Activated naive CD4-positive, alpha-beta T cell treated with anti-CD3 and anti-CD28 coated beads for 36 hours (primary cell): ENCODE measurements around the gene POU2F1. TPM values are rescaled to one million over a fixed set of nuclear protein-coding genes. Genes with fewer than 3 reads are reported as not detected.
"Not testable (repeated sequence)": the region's sequence is repeated elsewhere in the genome, so short reads cannot be mapped to it uniquely, and the experiment has no call there.

Experiments
- CTCF ChIA-PET: fragments of 350-600 bp; sonication (Branson Sonifier 250); formaldehyde crosslinking; loops from one replicate; lab custom pipeline; 2021; ENCODE audit warnings: antibody characterized with exemption; lab: Charles Lee
- DNase-seq: peaks from one replicate; pipeline ENCODE4 v3.0.0-alpha.2; 2020
- H3K27ac Mint-ChIP-seq: one replicate; pipeline ENCODE4 v1.8.0; 2021; ENCODE audit warnings: mild to moderate bottlenecking, mixed read lengths
- H3K27me3 Mint-ChIP-seq: one replicate; pipeline ENCODE4 v1.8.0; 2021; ENCODE audit warnings: low read depth, mixed read lengths
- H3K36me3 Mint-ChIP-seq: one replicate; pipeline ENCODE4 v1.8.0; 2021; ENCODE audit warnings: low read depth, mixed read lengths
- H3K4me1 Mint-ChIP-seq: one replicate; pipeline ENCODE4 v1.8.0; 2021; ENCODE audit warnings: low read depth, mixed read lengths
- H3K4me3 Mint-ChIP-seq: one replicate; pipeline ENCODE4 v1.8.0; 2021; ENCODE audit warnings: mild to moderate bottlenecking, moderate library complexity, mixed read lengths
- H3K9me3 Mint-ChIP-seq: one replicate; pipeline ENCODE4 v1.8.0; 2021; ENCODE audit warnings: mixed read lengths
- intact Hi-C: fragments of 100-400 bp; cut with micrococcal nuclease; formaldehyde crosslinking; loops from one replicate; pipeline ENCODE4 v1.15.1; 2023
- total RNA-seq, 2 experiments: library from RNA; stranded (reverse); gene quantifications; one replicate each; pipeline ENCODE4 v1.2.3, GENCODE V29; 2021

The POU2F1 gene
- total RNA-seq, 2 experiments from 2014 or later, result 17.6 to 19.4 TPM

DNA sequence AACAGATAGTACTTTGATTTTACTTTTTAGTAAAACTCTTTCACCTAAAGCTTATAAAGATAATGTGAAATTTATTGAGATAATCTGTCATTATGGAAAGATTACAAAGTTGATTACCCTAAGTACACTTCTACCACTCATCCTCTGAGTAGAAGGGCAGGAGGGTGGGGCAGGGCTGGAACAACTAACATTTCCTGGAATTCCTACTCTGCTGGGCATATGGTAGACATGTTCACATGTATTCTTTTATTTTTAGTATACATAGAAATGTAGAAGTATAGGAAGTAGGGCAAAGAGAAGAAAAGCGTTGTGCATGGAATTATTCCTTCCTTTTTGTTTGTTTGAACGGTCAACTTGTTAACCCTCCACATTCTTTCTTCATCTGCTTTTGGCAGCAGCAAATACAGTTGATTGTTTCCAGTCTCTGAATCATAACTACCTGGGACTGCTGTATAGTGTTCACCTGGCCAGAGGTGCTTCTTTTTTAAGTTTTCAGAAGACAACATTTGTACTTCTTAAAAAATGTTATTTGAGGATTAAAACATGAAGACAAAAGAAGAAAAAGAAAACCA lies 85.1 kb downstream of the POU2F1 start:
- no peaks in the 10 kb centered on the region for H3K36me3 Mint-ChIP-seq
- peaks cover 10% of the 10 kb centered on the region for H3K4me1 Mint-ChIP-seq
- intact Hi-C loops, result no loop called here
- CTCF ChIA-PET, result no interaction called here
- DNase-seq, result no peak
- H3K27ac Mint-ChIP-seq, result no peak overlapping the region
- H3K4me3 Mint-ChIP-seq, result no peak overlapping the region
- H3K9me3 Mint-ChIP-seq, result no peaks in the 10 kb centered on the region
- H3K27me3 Mint-ChIP-seq, result no peaks in the 10 kb centered on the region

DNA sequence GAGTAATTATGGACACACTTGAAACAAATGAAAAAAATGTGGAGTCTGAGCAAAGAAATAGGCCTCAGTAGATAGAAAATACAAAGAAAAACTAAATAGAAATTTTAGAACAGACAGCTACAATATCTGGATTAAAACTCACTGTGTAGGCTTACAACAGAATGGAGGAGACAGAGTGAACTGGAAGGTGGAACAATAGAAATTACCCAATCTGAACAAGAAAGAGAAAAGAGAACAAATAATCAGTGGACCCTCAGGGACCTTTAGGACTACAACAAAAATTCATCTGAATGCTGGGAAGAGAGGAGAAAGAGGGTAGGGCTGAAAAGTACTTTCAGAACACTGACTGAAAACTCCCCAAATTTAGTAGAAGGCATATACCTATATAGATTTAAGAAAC lies 90.0 kb downstream of the POU2F1 start:
- CTCF ChIA-PET, result interaction anchor here (1.1 to 1.3 kb wide), 2 partner anchors 11 to 230 kb away, joined by 3 to 4 read pairs; no protein-coding TSS in a partner anchor
- H3K4me3 Mint-ChIP-seq, result no peak overlapping the region
- H3K36me3 Mint-ChIP-seq, result peaks cover 9% of the 10 kb centered on the region
- no peak overlapping the region for H3K27ac Mint-ChIP-seq
- intact Hi-C loops, result no loop called here
- H3K9me3 Mint-ChIP-seq, result peaks cover 9% of the 10 kb centered on the region
- H3K4me1 Mint-ChIP-seq, result peaks cover 10% of the 10 kb centered on the region
- DNase-seq, result no peak
- no peaks in the 10 kb centered on the region for H3K27me3 Mint-ChIP-seq

DNA sequence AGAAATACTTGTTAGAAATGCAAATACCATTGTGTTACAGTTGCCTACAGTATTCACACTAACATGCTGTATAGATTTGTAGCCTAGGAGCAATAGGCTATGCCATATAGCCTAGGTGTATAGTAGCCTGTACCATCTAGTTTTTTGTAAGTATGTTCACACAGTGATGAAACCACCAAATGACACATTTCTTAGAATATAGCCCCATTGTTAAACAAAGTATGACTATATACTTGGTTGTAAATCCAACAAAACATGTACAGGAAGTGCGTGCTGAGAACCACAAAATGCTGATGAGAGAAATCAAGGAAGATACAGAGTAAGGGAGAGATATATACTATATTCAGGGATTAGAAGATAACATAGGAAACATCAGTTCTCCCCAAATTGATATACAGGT lies 92.2 kb downstream of the POU2F1 start:
- Mint-ChIP-seq H3K4me1 (peaks cover 4% of the 10 kb centered on the region), H3K4me3 (no peak overlapping the region), H3K27me3 (no peaks in the 10 kb centered on the region), H3K9me3 (peaks cover 26% of the 10 kb centered on the region), H3K36me3 (peaks cover 27% of the 10 kb centered on the region), H3K27ac (no peak overlapping the region)
- intact Hi-C loops, result no loop called here
- CTCF ChIA-PET, result no interaction called here
- peak; percentile 10 for DNase-seq

DNA sequence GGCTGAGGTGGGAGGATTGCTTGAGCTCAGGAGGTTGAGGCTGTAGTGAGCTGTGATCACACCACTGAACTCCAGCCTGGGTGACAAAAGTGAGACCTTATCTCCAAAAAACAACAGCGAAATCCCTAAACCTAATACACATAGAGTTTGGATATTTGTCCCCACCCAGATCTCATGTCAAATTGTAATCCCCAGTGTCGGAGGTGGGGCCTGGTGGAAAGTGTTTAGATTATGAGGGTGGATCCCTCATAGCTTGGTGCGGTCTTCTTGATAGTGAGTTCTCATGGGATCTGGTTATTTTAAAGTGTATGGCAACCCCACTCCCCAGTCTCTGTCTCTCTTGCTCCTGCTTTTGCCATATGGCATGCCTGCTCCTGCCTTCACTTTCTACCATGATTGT lies 94.0 kb downstream of the POU2F1 start:
- no peaks in the 10 kb centered on the region for H3K27me3 Mint-ChIP-seq
- H3K36me3 Mint-ChIP-seq, result peaks cover 39% of the 10 kb centered on the region
- CTCF ChIA-PET, result no interaction called here
- no peak overlapping the region for H3K27ac Mint-ChIP-seq
- DNase-seq, result no peak
- peaks cover 33% of the 10 kb centered on the region for H3K9me3 Mint-ChIP-seq
- no peak overlapping the region for H3K4me3 Mint-ChIP-seq
- intact Hi-C loops, result no loop called here
- peaks cover 4% of the 10 kb centered on the region for H3K4me1 Mint-ChIP-seq

DNA sequence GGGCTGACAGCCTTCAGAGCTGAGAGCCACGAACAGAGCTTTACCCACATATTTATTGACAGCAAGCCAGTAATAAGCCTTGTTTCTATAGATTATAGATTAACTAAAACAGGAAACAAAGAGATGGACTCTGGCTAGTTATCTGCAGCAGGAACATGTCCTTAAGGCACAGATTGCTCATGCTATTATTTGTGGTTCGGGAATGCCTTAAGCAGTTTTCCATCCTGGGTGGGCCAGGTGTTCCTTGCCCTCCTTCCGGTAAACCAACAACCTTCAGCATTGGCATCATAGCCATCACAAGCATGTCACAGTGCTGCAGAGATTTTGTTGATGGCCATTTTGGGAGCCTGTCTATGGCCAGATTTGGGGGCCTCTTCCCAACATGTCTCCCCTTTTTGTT lies 96.8 kb downstream of the POU2F1 start:
- Mint-ChIP-seq H3K4me1 (peaks cover 2% of the 10 kb centered on the region), H3K4me3 (no peak overlapping the region), H3K9me3 (peaks cover 55% of the 10 kb centered on the region), H3K36me3 (peaks cover 47% of the 10 kb centered on the region), H3K27ac (no peak overlapping the region), H3K27me3 (no peaks in the 10 kb centered on the region)
- CTCF ChIA-PET, result interaction anchor here (0.6 kb wide), 1 partner anchor 21 kb away, joined by 3 read pairs; no protein-coding TSS in a partner anchor
- intact Hi-C loops, result no loop called here
- DNase-seq, result no peak

DNA sequence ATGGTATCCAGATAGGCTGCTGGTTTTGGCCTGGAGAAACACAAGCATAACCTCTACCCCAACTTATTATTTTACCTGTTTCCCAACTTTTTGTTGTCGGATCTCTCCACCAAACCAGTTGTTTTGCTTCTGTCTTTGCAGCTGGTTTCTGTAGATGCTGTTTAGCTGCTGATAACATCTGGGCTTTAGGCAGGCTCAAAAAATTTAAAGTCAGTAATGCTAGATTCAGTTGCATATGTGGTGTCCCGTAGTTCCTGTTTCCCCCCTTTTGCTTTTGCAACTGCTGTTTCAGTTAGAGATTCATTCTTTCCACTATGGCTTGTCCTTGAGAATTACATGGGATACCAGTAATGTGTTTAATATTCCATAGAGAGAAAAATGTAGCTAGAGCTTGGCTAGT lies 98.5 kb downstream of the POU2F1 start:
- H3K4me1 Mint-ChIP-seq, H3K27ac Mint-ChIP-seq, intact Hi-C loops, H3K27me3 Mint-ChIP-seq, H3K4me3 Mint-ChIP-seq, DNase-seq: not testable (repeated sequence)
- CTCF ChIA-PET, result interaction anchor here (0.6 to 0.7 kb wide), 2 partner anchors 73 to 253 kb away, joined by 3 read pairs; no protein-coding TSS in a partner anchor
- Mint-ChIP-seq H3K36me3 (peaks cover 57% of the 10 kb centered on the region), H3K9me3 (peaks cover 69% of the 10 kb centered on the region)

DNA sequence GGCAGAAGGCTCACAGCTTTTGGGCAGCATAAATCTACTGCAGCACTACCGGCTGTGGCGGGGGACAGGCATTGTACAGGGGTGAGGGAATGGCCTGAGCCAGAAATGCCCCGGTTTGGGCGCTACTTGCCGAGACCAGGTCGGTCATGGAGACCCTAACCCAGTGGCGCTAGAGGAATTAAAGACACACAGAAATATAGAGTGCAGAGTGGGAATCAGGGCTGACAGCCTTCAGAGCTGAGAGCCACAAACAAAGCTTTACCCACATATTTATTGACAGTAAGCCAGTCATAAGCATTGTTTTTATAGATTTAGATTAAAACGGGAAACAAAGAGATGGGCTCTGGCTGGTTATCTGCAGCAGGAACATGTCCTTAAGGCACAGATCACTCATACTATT lies 101.8 kb downstream of the POU2F1 start:
- H3K4me1 Mint-ChIP-seq, result no peaks in the 10 kb centered on the region
- H3K27ac Mint-ChIP-seq, result no peak overlapping the region
- peaks cover 54% of the 10 kb centered on the region for H3K9me3 Mint-ChIP-seq
- no peak overlapping the region for H3K4me3 Mint-ChIP-seq
- DNase-seq, result no peak
- CTCF ChIA-PET, result interaction anchor here (1.0 kb wide), 1 partner anchor 57 kb away, joined by 3 read pairs; no protein-coding TSS in a partner anchor
- no peaks in the 10 kb centered on the region for H3K27me3 Mint-ChIP-seq
- intact Hi-C loops, result no loop called here
- H3K36me3 Mint-ChIP-seq, result peaks cover 51% of the 10 kb centered on the region

DNA sequence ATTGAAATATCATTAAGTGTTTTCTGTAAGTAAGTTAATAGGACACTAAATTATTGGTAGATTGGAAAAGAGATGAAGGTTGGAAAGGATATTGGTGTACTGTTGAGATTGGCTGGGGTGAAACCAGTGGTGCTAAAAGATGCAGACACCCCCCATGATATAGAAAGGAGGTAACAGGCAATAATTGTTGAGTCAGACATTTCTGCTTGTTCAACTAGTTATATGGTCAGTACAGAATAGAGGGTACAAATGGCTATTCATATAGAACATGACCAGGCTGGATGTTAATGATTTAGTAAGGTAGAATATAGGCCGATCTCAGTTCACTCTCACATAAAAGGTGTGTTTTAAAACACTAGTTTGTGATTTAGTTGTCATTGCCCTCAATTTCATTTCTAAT lies 104.5 kb downstream of the POU2F1 start:
- DNase-seq, result no peak
- Mint-ChIP-seq H3K4me3 (no peak overlapping the region), H3K9me3 (peaks cover 41% of the 10 kb centered on the region), H3K36me3 (peaks cover 32% of the 10 kb centered on the region), H3K4me1 (peaks cover 12% of the 10 kb centered on the region), H3K27me3 (no peaks in the 10 kb centered on the region), H3K27ac (no peak overlapping the region)
- CTCF ChIA-PET, result no interaction called here
- intact Hi-C loops, result no loop called here

DNA sequence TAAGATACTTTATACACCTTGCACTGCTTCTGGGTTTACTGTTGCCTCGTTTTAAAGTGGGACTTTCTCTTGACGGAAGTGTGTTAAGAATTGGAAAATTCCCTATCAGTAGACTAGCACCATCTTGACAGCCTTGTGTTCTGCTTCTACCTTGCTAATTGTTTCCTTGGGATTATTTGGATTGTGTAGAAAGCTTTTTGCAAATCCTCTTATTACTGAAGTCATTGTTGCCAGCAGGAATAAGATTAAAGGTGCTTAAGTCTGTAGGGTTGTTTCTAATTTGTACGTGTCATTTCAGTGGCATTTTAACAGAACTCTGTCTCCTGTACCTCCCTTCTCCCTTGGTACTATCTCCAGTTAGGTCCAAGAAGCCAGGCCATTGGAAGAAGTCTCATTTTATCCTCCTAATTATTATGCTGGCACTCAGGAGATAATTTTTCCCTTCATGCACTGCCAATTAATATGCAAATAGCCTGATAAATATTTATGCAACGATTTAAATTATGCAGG lies 107.7 kb downstream of the POU2F1 start:
- H3K36me3 Mint-ChIP-seq, result peaks cover 24% of the 10 kb centered on the region
- no peak overlapping the region for H3K27ac Mint-ChIP-seq
- H3K27me3 Mint-ChIP-seq, result no peaks in the 10 kb centered on the region
- intact Hi-C loops, result no loop called here
- no peak overlapping the region for H3K4me3 Mint-ChIP-seq
- peaks cover 13% of the 10 kb centered on the region for H3K9me3 Mint-ChIP-seq
- CTCF ChIA-PET, result no interaction called here
- no peak for DNase-seq
- peaks cover 34% of the 10 kb centered on the region for H3K4me1 Mint-ChIP-seq

DNA sequence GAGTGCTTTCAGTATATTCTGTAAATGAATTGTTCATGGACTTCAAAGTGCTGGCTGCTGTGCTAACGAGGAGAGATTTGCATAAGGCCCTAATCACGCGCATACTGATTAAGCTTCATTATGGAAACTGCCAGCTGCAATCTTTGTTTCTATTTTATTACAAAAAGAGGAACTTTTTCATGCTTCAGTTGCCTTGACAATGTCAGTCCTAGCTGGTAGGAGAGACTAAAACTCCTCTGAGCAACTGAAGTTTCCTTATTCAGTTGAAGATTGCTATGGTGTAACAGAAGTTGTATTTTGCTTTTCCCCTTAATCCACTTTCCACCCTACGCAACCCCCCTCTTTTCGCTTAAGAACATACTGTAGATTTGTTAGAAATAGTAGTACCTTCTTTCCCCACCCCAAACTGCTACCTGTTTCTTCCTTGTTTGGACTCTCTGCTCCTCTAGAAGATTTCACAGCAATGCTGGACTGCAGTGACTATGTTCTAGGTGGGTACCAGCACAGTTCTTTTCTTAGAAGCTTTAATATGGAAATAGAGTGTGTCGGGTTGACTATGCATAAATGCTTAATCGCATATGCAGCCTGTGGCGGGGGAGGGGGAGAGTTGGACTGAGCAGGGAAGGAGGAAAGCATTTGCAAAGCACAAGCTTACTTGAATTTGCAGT lies 108.3 kb downstream of the POU2F1 start:
- H3K36me3 Mint-ChIP-seq, result peaks cover 23% of the 10 kb centered on the region
- intact Hi-C loops, result no loop called here
- no peak overlapping the region for H3K27ac Mint-ChIP-seq
- H3K4me1 Mint-ChIP-seq, result peaks cover 35% of the 10 kb centered on the region
- peak; percentile 10 for DNase-seq
- CTCF ChIA-PET, result no interaction called here
- H3K4me3 Mint-ChIP-seq, result no peak overlapping the region
- H3K27me3 Mint-ChIP-seq, result no peaks in the 10 kb centered on the region
- peaks cover 8% of the 10 kb centered on the region for H3K9me3 Mint-ChIP-seq

DNA sequence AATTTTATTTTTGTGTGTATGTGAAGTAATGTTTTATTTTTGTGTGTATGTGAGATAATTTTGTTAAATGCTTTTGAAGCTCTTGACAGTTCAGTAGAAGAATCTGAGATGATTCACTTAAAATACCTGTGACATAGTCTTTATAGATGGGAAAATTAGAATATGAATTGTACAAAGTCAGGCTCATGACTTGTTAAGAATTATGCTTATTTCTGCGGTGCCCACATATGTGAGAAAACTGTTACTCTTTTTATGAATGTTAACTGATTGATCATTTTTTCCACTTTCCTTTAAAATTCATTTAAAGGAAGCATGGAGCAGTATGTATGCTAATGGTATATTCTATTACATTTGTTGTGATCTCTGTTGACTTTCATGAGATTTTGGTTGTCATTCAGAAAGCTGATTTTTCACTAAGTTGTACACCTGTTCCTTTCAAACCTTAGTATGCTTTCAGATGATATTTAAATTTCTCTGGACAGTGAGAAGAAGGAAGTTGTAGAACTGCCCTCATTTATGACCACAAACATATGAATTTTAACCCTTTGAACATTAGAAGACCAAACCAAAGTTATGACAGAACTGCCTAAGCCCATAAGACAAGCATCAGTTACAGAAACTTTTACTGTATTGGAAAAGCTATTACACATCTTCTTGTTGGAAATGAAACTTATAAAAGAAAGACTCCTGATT lies 110.1 kb downstream of the POU2F1 start:
- Mint-ChIP-seq H3K27me3 (no peaks in the 10 kb centered on the region), H3K4me3 (no peak overlapping the region), H3K36me3 (peaks cover 18% of the 10 kb centered on the region), H3K4me1 (peaks cover 35% of the 10 kb centered on the region), H3K9me3 (peaks cover 5% of the 10 kb centered on the region), H3K27ac (no peak overlapping the region)
- DNase-seq, result no peak
- intact Hi-C loops, result loop anchor here (5.0 kb wide), 1 partner anchor 108 kb away; the partner anchor contains the start of gene POU2F1
- CTCF ChIA-PET, result interaction anchor here (0.7 kb wide), 1 partner anchor 55 kb away, joined by 3 read pairs; no protein-coding TSS in a partner anchor

DNA sequence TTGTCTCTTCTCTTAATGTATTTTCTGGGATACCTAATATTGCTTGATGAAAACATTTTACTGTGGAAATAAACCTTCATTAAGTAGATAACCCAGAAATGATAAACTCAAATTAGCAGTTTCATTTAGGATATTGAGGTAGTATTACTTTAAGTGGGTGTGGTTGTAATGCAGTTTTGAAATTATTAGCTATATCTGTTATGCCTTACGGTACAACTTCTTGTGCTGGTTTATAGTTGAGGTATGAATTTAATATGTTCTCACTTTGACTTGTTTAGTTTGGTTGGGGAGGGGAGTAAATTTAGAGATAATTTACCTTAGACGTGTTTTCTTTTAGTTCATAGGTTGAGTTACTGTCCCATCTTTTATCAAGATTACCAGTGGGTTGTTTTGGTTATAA lies 111.0 kb downstream of the POU2F1 start:
- Mint-ChIP-seq H3K9me3 (peaks cover 7% of the 10 kb centered on the region), H3K4me1 (peaks cover 35% of the 10 kb centered on the region), H3K27ac (no peak overlapping the region), H3K4me3 (no peak overlapping the region), H3K27me3 (no peaks in the 10 kb centered on the region), H3K36me3 (peaks cover 12% of the 10 kb centered on the region)
- no peak for DNase-seq
- CTCF ChIA-PET, result no interaction called here
- intact Hi-C loops, result loop anchor here (5.0 kb wide), 1 partner anchor 109 kb away; the partner anchor contains the start of gene POU2F1
